GM10266 (cell line): Measurements from ENCODE around the gene GSDME.
A peak's percentile ranks its signal among the peaks of the same experiment; 100 is the strongest.

ENCODE experiments used
- DNase-seq: peaks from one replicate; pipeline ENCODE4 v3.0.0; 2012; ENCODE audit errors: extremely low spot score
- CTCF ChIP-seq: IDR thresholded peaks from 2 replicates; pipeline ENCODE4 v1.5.1; 2012; ENCODE audit warnings: mild to moderate bottlenecking, low read depth; ENCODE audit not compliant: control insufficient read depth, insufficient read depth; ENCODE audit errors: missing control alignments

The GSDME gene

GRCh38 chr7:24762771-24763170 lies 5.5 kb upstream of the GSDME start:
- no peak for TF ChIP-seq CTCF
- no peak for DNase-seq

- no peak for TF ChIP-seq CTCF
- DNase-seq = no peak
Observed at GRCh38 chr7:24760968-24761367, 3.7 kb upstream of the GSDME start.

GRCh38 chr7:24756545-24757352 lies 515 bp downstream of the GSDME start:
- no peak for TF ChIP-seq CTCF
- peak; percentile 62 for DNase-seq

GRCh38 chr7:24755541-24756407 lies 1.5 kb downstream of the GSDME start:
- peak; percentile 82 for DNase-seq
- no peak for TF ChIP-seq CTCF

- no peak for TF ChIP-seq CTCF
- DNase-seq = peak; percentile 47
Observed at GRCh38 chr7:24754906-24755506, 2.3 kb downstream of the GSDME start.

- no peak for DNase-seq
- TF ChIP-seq CTCF = no peak
Observed at GRCh38 chr7:24752073-24752800, 5.0 kb downstream of the GSDME start.
